ENCODE results near the gene MYBPH.

DNA sequence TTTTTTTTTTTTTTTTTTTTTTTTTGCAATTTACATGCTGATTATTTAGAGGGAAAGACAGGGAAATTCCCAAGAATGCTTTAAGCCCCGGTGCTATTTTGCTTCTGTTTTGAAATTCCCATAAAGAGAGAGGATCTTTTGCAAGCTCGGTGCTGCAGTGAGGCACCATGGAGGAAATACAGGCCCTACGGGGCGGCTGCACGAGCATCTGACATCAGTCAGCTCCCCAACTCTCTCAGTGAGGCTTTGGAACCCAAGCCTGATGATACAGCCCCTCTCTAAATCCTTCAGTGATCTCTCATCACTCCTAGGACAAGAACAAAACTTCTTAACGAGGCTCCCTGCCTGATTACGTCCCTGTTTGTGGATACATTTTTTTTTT is 11.7 kb upstream of the MYBPH start:
- TF ChIP-seq CTCF (IDR thresholded peaks at IDR 0.05; ENCODE audit: low read length), result no peak
- TF ChIP-seq EZH2 (IDR thresholded peaks at IDR 0.05; ENCODE audit: borderline replicate concordance, low read length), result no peak

Measured in OCI-LY1 (cell line).